Body of pancreas (tissue), 4 donors: Measurements from ENCODE around the gene IL16. TPM values are rescaled to one million over a fixed set of nuclear protein-coding genes. Genes with fewer than 3 reads are reported as not detected.

Experiments used
- ATAC-seq: fragments of 150-250 bp; one replicate; pipeline ENCODE4 v1.9.1; 2016
- DNase-seq, 4 donors: peaks; one replicate each; pipeline ENCODE4 v3.0.0-alpha.2; 2019
- H3K27ac ChIP-seq, 4 donors: fragments of 200-600 bp; sonication (generic); 1 replicate in 3 of 4; 2 replicates in 1 of 4; pipeline versions ENCODE4 v1.5.1 to v1.6.1; 2016 to 2019; ENCODE audit warnings: mild to moderate bottlenecking in 1 of 4, mixed read lengths in 1 of 4, moderate library complexity in 1 of 4
- H3K27me3 ChIP-seq, 2 donors: fragments of 200-600 bp; sonication (generic); one replicate each; pipeline ENCODE4 v1.6.0; 2016; ENCODE audit warnings: mild to moderate bottlenecking in 1 of 2
- H3K36me3 ChIP-seq, 2 donors: fragments of 200-600 bp; sonication (generic); replicated peaks in 1 of 2; 2 replicates each; pipeline ENCODE4 v1.5.1; 2016; ENCODE audit warnings: low read depth in 2 of 2; ENCODE audit not compliant: insufficient read depth in 1 of 2
- H3K4me1 ChIP-seq: fragments of 200-600 bp; sonication (generic); one replicate; pipeline ENCODE4 v1.6.0; 2016
- H3K4me3 ChIP-seq, 2 donors: fragments of 200-600 bp; sonication (generic); 1 replicate in 1 of 2; 2 replicates in 1 of 2; pipeline ENCODE4 v1.5.1; 2016 to 2019
- H3K9me3 ChIP-seq, 3 donors: fragments of 200-600 bp; sonication (generic); 1 replicate in 2 of 3; 2 replicates in 1 of 3; pipeline ENCODE4 v1.5.1; 2016
- CTCF ChIP-seq, 7 experiments: fragments of 450-650 bp in 4 of 7; fragments of 200-600 bp in 3 of 7; sonication (generic) in 3 of 7; IDR thresholded peaks; one replicate each; pipeline ENCODE4 v1.5.1; 2016 to 2019; ENCODE audit warnings: antibody characterized with exemption in 7 of 7
- POLR2A ChIP-seq, 3 donors: fragments of 450-650 bp; IDR thresholded peaks; one replicate each; pipeline ENCODE4 v1.6.1; 2016; ENCODE audit warnings: antibody characterized with exemption in 3 of 3, mild to moderate bottlenecking in 2 of 3
- WGBS, 2 donors: methylation state at CpG; one replicate each; pipeline ENCODE4 v1.1.5; 2017; 5-methylcytosine and 5-hydroxymethylcytosine counted together
- intact Hi-C: fragments of 100-400 bp; cut with DNase I; formaldehyde crosslinking; loops from one replicate; pipeline ENCODE4 v1.15.1; 2023
- total RNA-seq, 2 donors: library from RNA; depleted of rRNA; stranded (reverse); fragments of >200 nt; gene quantifications; one replicate each; pipeline ENCODE4 v1.1.0, GENCODE V29; 2016

IL16 gene
- total RNA-seq, 2 donors from 2014 or later: 2.9 to 4.9 TPM

GRCh38 chr15:81284256-81285031 is 87.8 kb downstream of the IL16 start:
- ATAC-seq (no peak), DNase-seq (no peak)
- TF ChIP-seq POLR2A (IDR thresholded peaks at IDR 0.05) (no peak), CTCF (IDR thresholded peaks at IDR 0.05) (no peak)
- intact Hi-C loops: no loop called here
- H3K27ac ChIP-seq: no peak overlapping the region
- no peak overlapping the region for H3K4me3 ChIP-seq
- no peaks in the 10 kb centered on the region for H3K27me3 ChIP-seq
- 68 to 74% methylated on average over 5 of the region's 5 CpGs for WGBS, 2 donors
- no peaks in the 10 kb centered on the region for H3K36me3 ChIP-seq
- no peaks in the 10 kb centered on the region for H3K9me3 ChIP-seq
- no peaks in the 10 kb centered on the region for H3K4me1 ChIP-seq

GRCh38 chr15:81285461-81285860 is 88.8 kb downstream of the IL16 start:
- H3K4me3 ChIP-seq: no peak overlapping the region
- no peak for DNase-seq
- no peak for TF ChIP-seq CTCF (IDR thresholded peaks at IDR 0.05)
- TF ChIP-seq POLR2A (IDR thresholded peaks at IDR 0.05): no peak
- no peaks in the 10 kb centered on the region for H3K4me1 ChIP-seq
- no peak overlapping the region for H3K27ac ChIP-seq
- H3K27me3 ChIP-seq: no peaks in the 10 kb centered on the region
- no peaks in the 10 kb centered on the region for H3K36me3 ChIP-seq
- WGBS, 2 donors: 89 to 92% methylated on average over 6 of the region's 6 CpGs
- H3K9me3 ChIP-seq: no peaks in the 10 kb centered on the region
- no peak for ATAC-seq
- intact Hi-C loops: no loop called here

- TF ChIP-seq POLR2A (IDR thresholded peaks at IDR 0.05) (no peak), CTCF (IDR thresholded peaks at IDR 0.05) (no peak)
- no peak for ATAC-seq
- DNase-seq: no peak
- Histone ChIP-seq H3K27me3 (no peaks in the 10 kb centered on the region), H3K4me3 (no peak overlapping the region), H3K4me1 (no peaks in the 10 kb centered on the region), H3K36me3 (no peaks in the 10 kb centered on the region), H3K27ac (no peak overlapping the region), H3K9me3 (no peaks in the 10 kb centered on the region)
- WGBS, 2 donors: 64 to 72% methylated on average over 2 of the region's 2 CpGs
- intact Hi-C loops: no loop called here
Observed at GRCh38 chr15:81286621-81287121, 90.0 kb downstream of the IL16 start.

GRCh38 chr15:81288040-81288439 is 91.4 kb downstream of the IL16 start:
- no peaks in the 10 kb centered on the region for H3K27me3 ChIP-seq
- no peak overlapping the region for H3K4me3 ChIP-seq
- intact Hi-C loops: no loop called here
- 91 to 93% methylated on average over 3 of the region's 3 CpGs for WGBS, 2 donors
- DNase-seq: no peak
- TF ChIP-seq POLR2A (IDR thresholded peaks at IDR 0.05) (no peak), CTCF (IDR thresholded peaks at IDR 0.05) (no peak)
- no peaks in the 10 kb centered on the region for H3K4me1 ChIP-seq
- no peak overlapping the region for H3K27ac ChIP-seq
- ATAC-seq: no peak
- H3K36me3 ChIP-seq: no peaks in the 10 kb centered on the region
- H3K9me3 ChIP-seq: no peaks in the 10 kb centered on the region

- TF ChIP-seq POLR2A (IDR thresholded peaks at IDR 0.05) (no peak), CTCF (IDR thresholded peaks at IDR 0.05) (no peak)
- H3K4me1 ChIP-seq: no peaks in the 10 kb centered on the region
- H3K27me3 ChIP-seq: no peaks in the 10 kb centered on the region
- ATAC-seq (no peak), DNase-seq (no peak)
- no peak overlapping the region for H3K4me3 ChIP-seq
- H3K9me3 ChIP-seq: no peaks in the 10 kb centered on the region
- intact Hi-C loops: no loop called here
- WGBS, 2 donors: 82 to 83% methylated on average over 8 of the region's 8 CpGs
- no peak overlapping the region for H3K27ac ChIP-seq
- no peaks in the 10 kb centered on the region for H3K36me3 ChIP-seq
Observed at GRCh38 chr15:81288616-81289015, 91.9 kb downstream of the IL16 start.
